Gastrocnemius medialis (tissue), 4 donors: ENCODE data around the gene HES1. TPM values are rescaled to one million over a fixed set of nuclear protein-coding genes. Genes with fewer than 3 reads are reported as not detected.
A peak's percentile ranks its signal among the peaks of the same experiment; 100 is the strongest.

Experiments
- ATAC-seq, 2 donors: fragments of 150-250 bp; one replicate each; pipeline ENCODE4 v1.9.1; 2016
- DNase-seq, 2 donors: peaks; one replicate each; pipeline ENCODE4 v3.0.0-alpha.2; 2019
- H3K27ac ChIP-seq, 4 donors: fragments of 200-600 bp; sonication (generic); 1 replicate in 1 of 4; 2 replicates in 3 of 4; pipeline ENCODE4 v1.5.1; 2016 to 2018; ENCODE audit warnings: mild to moderate bottlenecking in 2 of 4, moderate library complexity in 1 of 4
- H3K27me3 ChIP-seq, 3 donors: fragments of 200-600 bp; sonication (generic) in 2 of 3; 1 replicate in 1 of 3; 2 replicates in 2 of 3; pipeline versions ENCODE4 v1.5.1 to v1.6.0; 2016 to 2019; ENCODE audit warnings: mild to moderate bottlenecking in 1 of 3, moderate library complexity in 1 of 3
- H3K36me3 ChIP-seq, 2 donors: fragments of 200-600 bp; sonication (generic) in 1 of 2; one replicate each; pipeline ENCODE4 v1.5.1; 2017 to 2018
- H3K4me1 ChIP-seq, 2 donors: fragments of 200-600 bp; sonication (generic) in 1 of 2; one replicate each; pipeline ENCODE4 v1.5.1; 2016 to 2017; ENCODE audit warnings: mild to moderate bottlenecking in 2 of 2
- H3K4me3 ChIP-seq, 4 donors: fragments of 200-600 bp; sonication (generic) in 3 of 4; 1 replicate in 1 of 4; 2 replicates in 3 of 4; pipeline ENCODE4 v1.5.1; 2016 to 2019; ENCODE audit warnings: mild to moderate bottlenecking in 2 of 4
- H3K9me3 ChIP-seq, 3 donors: fragments of 200-600 bp; sonication (generic) in 2 of 3; 1 replicate in 1 of 3; 2 replicates in 2 of 3; pipeline ENCODE4 v1.5.1; 2016 to 2019
- POLR2A ChIP-seq, 2 donors: fragments of 450-650 bp; IDR thresholded peaks; one replicate each; pipeline ENCODE4 v1.6.1; 2017; ENCODE audit warnings: antibody characterized with exemption in 2 of 2, mild to moderate bottlenecking in 2 of 2, moderate library complexity in 2 of 2
- in situ Hi-C, 4 donors: fragments of 200-750 bp; cut with MboI; loops; one replicate each; pipeline versions ENCODE4 v1.15.0 to v1.8.0; 2017; ENCODE audit warnings: low sequenced_read_pairs in 4 of 4
- intact Hi-C: fragments of 100-400 bp; cut with DNase I; formaldehyde crosslinking; loops from one replicate; pipeline ENCODE4 v1.15.1; 2023; ENCODE audit warnings: low total_unique reads
- total RNA-seq, 4 donors: library from RNA; depleted of rRNA; stranded (reverse); fragments of >200 nt; gene quantifications; one replicate each; pipeline versions ENCODE4 v1.1.0 to v1.2.3, GENCODE V29; 2016
- TF ChIP-seq, protein P1 (sequence below), 5 experiments: fragments of 450-650 bp in 3 of 5; fragments of 200-600 bp in 2 of 5; sonication (generic) in 2 of 5; IDR thresholded peaks in 4 of 5; conservative IDR thresholded peaks in 1 of 5; 1 replicate in 4 of 5; 2 replicates in 1 of 5; pipeline ENCODE4 v1.5.1; 2016 to 2019; ENCODE audit warnings: antibody characterized with exemption in 5 of 5, mild to moderate bottlenecking in 3 of 5, moderate library complexity in 3 of 5

Gene HES1
- total RNA-seq, 4 donors from 2014 or later = 9.7 to 38.3 (median 27.8) TPM

DNA sequence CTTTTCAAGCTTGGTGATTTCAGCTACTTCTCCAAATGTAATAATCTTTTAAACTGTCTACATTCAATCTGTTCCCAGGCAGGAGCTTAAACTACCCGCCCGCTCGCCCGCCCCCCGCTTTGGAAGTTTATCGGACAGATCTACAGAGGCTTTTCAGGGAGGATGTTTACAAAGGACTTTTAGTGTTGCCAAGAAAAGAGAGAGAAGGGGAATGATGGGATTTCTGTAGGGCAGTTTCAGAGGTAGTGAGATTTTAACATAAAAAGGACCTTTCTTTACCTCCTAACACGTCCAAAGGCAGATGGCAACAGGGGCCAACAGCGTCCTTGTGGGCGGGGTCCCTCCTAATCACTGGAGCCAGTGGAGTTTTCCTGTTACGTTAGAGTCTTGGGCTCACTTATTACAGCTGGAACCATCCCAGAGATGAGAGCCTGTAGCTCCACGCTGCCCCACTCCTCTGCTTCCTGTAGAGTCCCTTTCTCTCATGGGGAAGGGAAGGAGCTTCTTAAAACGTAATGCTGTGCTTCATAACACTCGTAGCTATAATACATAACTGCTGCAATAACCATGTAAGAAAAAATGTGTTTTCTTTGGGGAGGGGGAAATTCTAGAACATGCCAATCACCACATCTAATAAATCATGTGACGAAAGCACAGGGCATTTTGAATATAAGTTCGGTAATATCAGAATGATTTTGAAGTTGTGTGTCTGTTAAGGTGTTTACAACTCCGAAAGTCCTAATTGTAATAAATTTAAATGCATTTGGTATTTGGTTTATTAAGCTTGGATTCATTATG is 30.9 kb downstream of the HES1 start:
- no peaks in the 10 kb centered on the region for H3K36me3 ChIP-seq
- peak in 1 of 2 donors; percentile 36 for ATAC-seq
- H3K27me3 ChIP-seq = no peaks in the 10 kb centered on the region
- H3K9me3 ChIP-seq = no peaks in the 10 kb centered on the region
- H3K27ac ChIP-seq = no peak overlapping the region
- H3K4me3 ChIP-seq = no peak overlapping the region
- in situ Hi-C loops (no loop called here), intact Hi-C loops (no loop called here)
- TF ChIP-seq, protein P1, sequence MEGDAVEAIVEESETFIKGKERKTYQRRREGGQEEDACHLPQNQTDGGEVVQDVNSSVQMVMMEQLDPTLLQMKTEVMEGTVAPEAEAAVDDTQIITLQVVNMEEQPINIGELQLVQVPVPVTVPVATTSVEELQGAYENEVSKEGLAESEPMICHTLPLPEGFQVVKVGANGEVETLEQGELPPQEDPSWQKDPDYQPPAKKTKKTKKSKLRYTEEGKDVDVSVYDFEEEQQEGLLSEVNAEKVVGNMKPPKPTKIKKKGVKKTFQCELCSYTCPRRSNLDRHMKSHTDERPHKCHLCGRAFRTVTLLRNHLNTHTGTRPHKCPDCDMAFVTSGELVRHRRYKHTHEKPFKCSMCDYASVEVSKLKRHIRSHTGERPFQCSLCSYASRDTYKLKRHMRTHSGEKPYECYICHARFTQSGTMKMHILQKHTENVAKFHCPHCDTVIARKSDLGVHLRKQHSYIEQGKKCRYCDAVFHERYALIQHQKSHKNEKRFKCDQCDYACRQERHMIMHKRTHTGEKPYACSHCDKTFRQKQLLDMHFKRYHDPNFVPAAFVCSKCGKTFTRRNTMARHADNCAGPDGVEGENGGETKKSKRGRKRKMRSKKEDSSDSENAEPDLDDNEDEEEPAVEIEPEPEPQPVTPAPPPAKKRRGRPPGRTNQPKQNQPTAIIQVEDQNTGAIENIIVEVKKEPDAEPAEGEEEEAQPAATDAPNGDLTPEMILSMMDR (IDR thresholded peaks at IDR 0.05 in 4 of 5, conservative IDR thresholded peaks at IDR 0.05 in 1 of 5) = no peak
- no peak for TF ChIP-seq POLR2A (IDR thresholded peaks at IDR 0.05)
- H3K4me1 ChIP-seq = no peaks in the 10 kb centered on the region
- DNase-seq = no peak

GRCh38 chr3:194167480-194168282 is 31.7 kb downstream of the HES1 start:
- DNase-seq (no peak), ATAC-seq (no peak)
- no peak overlapping the region for H3K4me3 ChIP-seq
- H3K27ac ChIP-seq = no peak overlapping the region
- no peaks in the 10 kb centered on the region for H3K9me3 ChIP-seq
- no peaks in the 10 kb centered on the region for H3K27me3 ChIP-seq
- no peaks in the 10 kb centered on the region for H3K4me1 ChIP-seq
- no peaks in the 10 kb centered on the region for H3K36me3 ChIP-seq
- no peak for TF ChIP-seq POLR2A (IDR thresholded peaks at IDR 0.05)
- TF ChIP-seq, protein P1 (IDR thresholded peaks at IDR 0.05 in 4 of 5, conservative IDR thresholded peaks at IDR 0.05 in 1 of 5) = no peak
- intact Hi-C loops (no loop called here), in situ Hi-C loops (no loop called here)

DNA sequence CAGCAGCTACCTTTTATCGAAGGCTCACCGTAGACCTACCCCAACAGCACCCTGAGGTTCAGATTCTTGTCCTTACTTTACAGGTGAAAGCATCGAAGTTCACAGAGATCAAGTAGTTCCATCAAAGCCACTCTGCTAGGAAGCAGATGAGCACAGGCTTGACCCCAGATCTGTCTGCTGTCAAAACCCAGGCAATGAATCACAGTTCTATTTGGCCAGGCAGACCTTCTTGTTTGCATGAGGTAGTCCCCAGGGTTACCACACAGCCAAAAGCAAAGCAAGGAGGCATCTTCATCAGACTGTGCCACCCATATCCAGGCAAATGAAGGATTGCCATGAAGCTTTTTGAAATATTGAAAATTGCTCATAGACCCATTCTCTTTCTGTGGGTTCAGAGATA is 33.0 kb downstream of the HES1 start:
- no peak overlapping the region for H3K27ac ChIP-seq
- no peak for DNase-seq
- TF ChIP-seq, protein P1 (IDR thresholded peaks at IDR 0.05 in 4 of 5, conservative IDR thresholded peaks at IDR 0.05 in 1 of 5) = no peak
- no peak for TF ChIP-seq POLR2A (IDR thresholded peaks at IDR 0.05)
- no peak overlapping the region for H3K4me3 ChIP-seq
- no peaks in the 10 kb centered on the region for H3K4me1 ChIP-seq
- no peaks in the 10 kb centered on the region for H3K27me3 ChIP-seq
- no peak for ATAC-seq
- no peaks in the 10 kb centered on the region for H3K9me3 ChIP-seq
- no peaks in the 10 kb centered on the region for H3K36me3 ChIP-seq
- in situ Hi-C loops (no loop called here), intact Hi-C loops (no loop called here)

GRCh38 chr3:194169595-194169994 is 33.6 kb downstream of the HES1 start:
- no peaks in the 10 kb centered on the region for H3K36me3 ChIP-seq
- DNase-seq (no peak), ATAC-seq (no peak)
- in situ Hi-C loops (no loop called here), intact Hi-C loops (no loop called here)
- H3K4me1 ChIP-seq = no peaks in the 10 kb centered on the region
- H3K27ac ChIP-seq = no peak overlapping the region
- H3K4me3 ChIP-seq = no peak overlapping the region
- no peaks in the 10 kb centered on the region for H3K27me3 ChIP-seq
- TF ChIP-seq POLR2A (IDR thresholded peaks at IDR 0.05) = no peak
- TF ChIP-seq, protein P1 (IDR thresholded peaks at IDR 0.05 in 4 of 5, conservative IDR thresholded peaks at IDR 0.05 in 1 of 5) = no peak
- no peaks in the 10 kb centered on the region for H3K9me3 ChIP-seq
